Astrocyte of the cerebellum (primary cell): ENCODE results near the gene THOC5.
A peak's percentile ranks its signal among the peaks of the same experiment; 100 is the strongest.

ENCODE experiments used
- DNase-seq: peaks from one replicate; pipeline ENCODE4 v3.0.0-alpha.2; 2011; ENCODE audit warnings: low read depth
- H3K4me3 ChIP-seq: 2 replicates; pipeline ENCODE4 v1.5.1; 2011; ENCODE audit warnings: mild to moderate bottlenecking, low read depth, low read length, moderate library complexity
- in situ Hi-C: cut with HindIII; loops from 2 replicates; pipeline ENCODE4 v1.10.0; 2017; ENCODE audit warnings: low sequenced_read_pairs
- TF ChIP-seq, protein P1 (sequence below): IDR thresholded peaks from 2 replicates; pipeline ENCODE4 v1.5.1; 2012; ENCODE audit warnings: low read length, low read depth, moderate library complexity, mild to moderate bottlenecking; ENCODE audit errors: missing control alignments

THOC5 gene

DNA sequence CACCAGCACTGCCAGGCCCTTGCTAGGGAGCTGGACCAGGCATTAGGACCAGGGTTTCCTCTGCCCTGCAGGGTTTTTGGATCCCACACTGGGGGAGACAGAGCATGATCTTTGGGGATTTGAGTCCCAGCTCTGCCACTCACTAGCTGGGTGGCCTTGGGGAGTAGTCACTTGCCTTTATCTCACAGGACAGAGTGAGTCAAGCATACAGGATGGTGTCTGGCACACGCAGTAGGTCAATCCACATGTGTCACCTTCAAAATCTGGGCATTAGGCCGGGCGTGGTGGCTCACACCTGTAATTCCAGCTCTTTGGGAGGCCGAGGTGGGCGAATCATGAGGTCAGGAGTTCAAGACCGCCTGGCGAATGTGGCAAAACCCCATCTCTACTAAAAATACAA is 70.8 kb downstream of the THOC5 start:
- in situ Hi-C loops = no loop called here
- no peak for DNase-seq
- TF ChIP-seq, protein P1, sequence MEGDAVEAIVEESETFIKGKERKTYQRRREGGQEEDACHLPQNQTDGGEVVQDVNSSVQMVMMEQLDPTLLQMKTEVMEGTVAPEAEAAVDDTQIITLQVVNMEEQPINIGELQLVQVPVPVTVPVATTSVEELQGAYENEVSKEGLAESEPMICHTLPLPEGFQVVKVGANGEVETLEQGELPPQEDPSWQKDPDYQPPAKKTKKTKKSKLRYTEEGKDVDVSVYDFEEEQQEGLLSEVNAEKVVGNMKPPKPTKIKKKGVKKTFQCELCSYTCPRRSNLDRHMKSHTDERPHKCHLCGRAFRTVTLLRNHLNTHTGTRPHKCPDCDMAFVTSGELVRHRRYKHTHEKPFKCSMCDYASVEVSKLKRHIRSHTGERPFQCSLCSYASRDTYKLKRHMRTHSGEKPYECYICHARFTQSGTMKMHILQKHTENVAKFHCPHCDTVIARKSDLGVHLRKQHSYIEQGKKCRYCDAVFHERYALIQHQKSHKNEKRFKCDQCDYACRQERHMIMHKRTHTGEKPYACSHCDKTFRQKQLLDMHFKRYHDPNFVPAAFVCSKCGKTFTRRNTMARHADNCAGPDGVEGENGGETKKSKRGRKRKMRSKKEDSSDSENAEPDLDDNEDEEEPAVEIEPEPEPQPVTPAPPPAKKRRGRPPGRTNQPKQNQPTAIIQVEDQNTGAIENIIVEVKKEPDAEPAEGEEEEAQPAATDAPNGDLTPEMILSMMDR = no peak
- H3K4me3 ChIP-seq = no peak overlapping the region

DNA sequence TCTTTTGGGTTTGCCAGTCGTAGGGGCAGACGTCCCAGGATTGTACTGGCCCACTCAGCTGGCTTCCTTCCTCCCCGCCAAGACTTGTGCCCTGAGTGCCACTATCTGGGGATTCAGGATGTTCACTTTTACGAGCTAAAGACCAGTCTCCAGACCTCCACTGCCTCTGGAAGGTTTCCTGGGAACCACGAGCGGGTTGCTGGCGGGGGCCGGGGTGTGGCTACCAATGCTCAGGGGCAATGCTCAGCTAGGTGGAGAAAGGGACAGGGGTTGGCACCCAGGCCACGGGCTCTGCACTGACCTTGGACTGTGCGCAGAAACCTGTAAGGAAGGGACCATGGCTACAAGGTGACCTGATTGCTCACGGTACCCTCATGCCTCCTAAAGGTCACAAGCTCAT is 71.3 kb downstream of the THOC5 start:
- DNase-seq = no peak
- TF ChIP-seq, protein P1 = no peak
- H3K4me3 ChIP-seq = no peak overlapping the region
- in situ Hi-C loops = no loop called here

DNA sequence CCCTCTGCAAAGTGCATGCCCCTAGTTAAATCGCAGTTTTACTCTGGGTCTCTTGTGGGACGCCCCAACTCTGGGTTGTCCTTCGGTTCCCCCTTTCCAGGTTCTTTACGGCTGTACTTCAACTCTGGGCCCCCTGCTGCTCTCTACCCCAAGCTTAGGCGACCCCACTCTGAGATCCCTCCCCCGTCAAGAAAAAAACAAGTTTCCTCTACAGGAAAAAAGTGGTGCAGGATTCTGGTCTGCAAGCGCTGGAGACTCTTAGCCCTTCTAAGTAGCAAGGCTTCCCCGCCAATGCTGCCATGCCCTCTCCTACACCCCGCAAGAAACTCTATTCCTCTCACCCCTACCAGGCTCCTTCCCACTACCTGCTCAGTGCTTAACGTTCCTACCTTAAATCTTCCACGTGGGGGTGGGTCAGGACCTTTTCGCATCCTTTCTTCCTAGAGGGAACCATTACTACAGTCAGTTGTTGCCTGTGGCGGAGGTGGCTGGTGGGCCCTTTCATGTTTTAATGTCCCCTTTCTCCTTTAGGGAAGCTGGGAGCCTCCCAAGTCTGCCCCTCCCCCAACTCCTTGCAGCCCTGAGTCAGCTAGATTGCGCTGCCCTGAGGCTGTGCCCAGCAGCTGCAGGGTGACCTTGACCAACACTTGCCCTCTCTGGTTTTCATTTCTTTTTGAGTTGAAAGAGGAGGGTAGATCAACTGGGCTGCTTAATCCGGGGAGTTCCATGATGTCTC is 72.1 kb downstream of the THOC5 start:
- in situ Hi-C loops = no loop called here
- no peak for DNase-seq

DNA sequence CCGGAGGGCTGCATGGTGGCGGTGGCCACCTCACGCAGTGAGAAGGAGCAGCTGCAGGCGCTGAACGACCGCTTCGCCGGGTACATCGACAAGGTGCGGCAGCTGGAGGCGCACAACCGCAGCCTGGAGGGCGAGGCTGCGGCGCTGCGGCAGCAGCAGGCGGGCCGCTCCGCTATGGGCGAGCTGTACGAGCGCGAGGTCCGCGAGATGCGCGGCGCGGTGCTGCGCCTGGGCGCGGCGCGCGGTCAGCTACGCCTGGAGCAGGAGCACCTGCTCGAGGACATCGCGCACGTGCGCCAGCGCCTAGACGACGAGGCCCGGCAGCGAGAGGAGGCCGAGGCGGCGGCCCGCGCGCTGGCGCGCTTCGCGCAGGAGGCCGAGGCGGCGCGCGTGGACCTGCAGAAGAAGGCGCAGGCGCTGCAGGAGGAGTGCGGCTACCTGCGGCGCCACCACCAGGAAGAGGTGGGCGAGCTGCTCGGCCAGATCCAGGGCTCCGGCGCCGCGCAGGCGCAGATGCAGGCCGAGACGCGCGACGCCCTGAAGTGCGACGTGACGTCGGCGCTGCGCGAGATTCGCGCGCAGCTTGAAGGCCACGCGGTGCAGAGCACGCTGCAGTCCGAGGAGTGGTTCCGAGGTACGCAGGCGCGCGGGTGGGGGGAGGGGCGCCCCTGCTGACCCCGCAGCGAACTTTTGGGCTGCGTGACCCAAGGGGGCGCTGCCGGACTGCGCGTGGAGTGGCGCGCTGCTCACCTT is 72.9 kb downstream of the THOC5 start:
- in situ Hi-C loops = no loop called here
- TF ChIP-seq, protein P1 = no peak
- DNase-seq = peak; percentile 5
- peak overlapping the region; percentile 26 for H3K4me3 ChIP-seq

More for the DNA sequence above, 72.1 kb downstream of the THOC5 start:
- TF ChIP-seq, protein P1 = no peak
- peak overlapping the region; percentile 26 for H3K4me3 ChIP-seq

DNA sequence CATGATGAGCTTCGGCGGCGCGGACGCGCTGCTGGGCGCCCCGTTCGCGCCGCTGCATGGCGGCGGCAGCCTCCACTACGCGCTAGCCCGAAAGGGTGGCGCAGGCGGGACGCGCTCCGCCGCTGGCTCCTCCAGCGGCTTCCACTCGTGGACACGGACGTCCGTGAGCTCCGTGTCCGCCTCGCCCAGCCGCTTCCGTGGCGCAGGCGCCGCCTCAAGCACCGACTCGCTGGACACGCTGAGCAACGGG is 73.4 kb downstream of the THOC5 start:
- in situ Hi-C loops = no loop called here
- DNase-seq = no peak
- TF ChIP-seq, protein P1 = no peak
- H3K4me3 ChIP-seq = peak overlapping the region; percentile 10

DNA sequence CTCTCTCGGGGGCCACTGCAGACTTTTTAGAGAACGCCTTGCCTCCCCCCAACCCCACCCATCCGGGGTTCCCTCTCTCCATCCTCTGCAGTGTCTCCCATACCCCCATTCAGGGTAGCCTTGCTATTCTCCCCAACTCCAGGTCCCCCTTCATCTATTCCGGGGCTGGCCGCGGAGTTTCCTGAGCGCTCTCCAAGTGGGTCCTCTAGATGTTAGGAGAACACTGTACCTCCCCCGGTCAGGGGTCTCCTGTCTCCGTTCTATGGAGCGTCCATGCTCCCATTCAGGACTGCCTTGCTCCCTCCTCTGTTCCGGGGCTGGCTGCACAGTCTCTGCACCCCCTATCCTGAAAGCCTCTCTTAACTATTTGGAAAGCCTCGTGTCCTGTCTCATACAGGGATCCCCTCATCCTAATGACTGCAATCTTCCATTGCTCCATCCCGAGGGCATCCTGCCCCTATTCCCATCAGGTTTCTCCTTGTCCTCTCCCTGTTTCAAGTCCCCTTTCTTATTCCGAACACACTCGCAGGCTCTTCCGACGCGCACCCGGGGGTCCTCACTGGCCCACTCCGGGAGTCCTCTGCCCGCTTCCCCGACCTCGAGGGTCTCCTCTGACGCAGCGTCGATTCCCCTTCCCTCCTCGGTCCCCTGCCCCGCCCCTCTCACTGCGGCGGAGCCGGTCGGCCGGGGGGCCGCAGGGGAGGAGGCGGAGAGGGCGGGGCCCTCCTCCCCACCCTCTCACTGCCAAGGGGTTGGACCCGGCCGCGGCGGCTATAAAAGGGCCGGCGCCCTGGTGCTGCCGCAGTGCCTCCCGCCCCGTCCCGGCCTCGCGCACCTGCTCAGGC is 73.9 kb downstream of the THOC5 start, which contains the start of gene NEFH:
NEFH (plus strand) TSS at position 802 of the 845 bp plus-strand sequence. CDS start 45 bp downstream, outside the sequence.
- in situ Hi-C loops = no loop called here
- no peak for DNase-seq
- H3K4me3 ChIP-seq = peak within 1 kb of the TSS; percentile 26
- TF ChIP-seq, protein P1 = no peak
